Measurements from ENCODE around the gene ASCC3.

DNA sequence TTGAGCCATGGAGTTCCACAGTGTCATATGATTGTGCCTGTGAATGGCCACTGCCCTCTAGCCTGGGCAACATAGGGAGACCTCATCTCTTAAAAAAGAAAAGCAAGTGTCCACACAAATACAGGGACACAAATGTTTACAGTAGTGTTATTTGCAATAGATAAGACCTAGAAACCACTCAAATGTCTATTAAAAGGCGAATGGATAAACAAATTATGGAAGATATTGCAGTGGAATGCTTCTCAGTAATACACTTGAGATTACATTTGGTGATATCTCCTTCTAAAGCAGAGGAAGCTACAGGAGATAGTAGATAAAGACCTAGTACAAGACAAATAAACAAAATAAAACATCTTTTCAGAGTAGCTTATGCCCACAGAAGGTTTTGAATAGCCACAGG lies 44.6 kb upstream of the ASCC3 start:
- no peak for TF ChIP-seq EZH2 (IDR thresholded peaks at IDR 0.05; ENCODE audit: borderline replicate concordance, low read length)
- TF ChIP-seq, protein P1, sequence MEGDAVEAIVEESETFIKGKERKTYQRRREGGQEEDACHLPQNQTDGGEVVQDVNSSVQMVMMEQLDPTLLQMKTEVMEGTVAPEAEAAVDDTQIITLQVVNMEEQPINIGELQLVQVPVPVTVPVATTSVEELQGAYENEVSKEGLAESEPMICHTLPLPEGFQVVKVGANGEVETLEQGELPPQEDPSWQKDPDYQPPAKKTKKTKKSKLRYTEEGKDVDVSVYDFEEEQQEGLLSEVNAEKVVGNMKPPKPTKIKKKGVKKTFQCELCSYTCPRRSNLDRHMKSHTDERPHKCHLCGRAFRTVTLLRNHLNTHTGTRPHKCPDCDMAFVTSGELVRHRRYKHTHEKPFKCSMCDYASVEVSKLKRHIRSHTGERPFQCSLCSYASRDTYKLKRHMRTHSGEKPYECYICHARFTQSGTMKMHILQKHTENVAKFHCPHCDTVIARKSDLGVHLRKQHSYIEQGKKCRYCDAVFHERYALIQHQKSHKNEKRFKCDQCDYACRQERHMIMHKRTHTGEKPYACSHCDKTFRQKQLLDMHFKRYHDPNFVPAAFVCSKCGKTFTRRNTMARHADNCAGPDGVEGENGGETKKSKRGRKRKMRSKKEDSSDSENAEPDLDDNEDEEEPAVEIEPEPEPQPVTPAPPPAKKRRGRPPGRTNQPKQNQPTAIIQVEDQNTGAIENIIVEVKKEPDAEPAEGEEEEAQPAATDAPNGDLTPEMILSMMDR (IDR thresholded peaks at IDR 0.05; ENCODE audit: low read length) = no peak

All from OCI-LY1 (cell line).